Loucy (cell line): ENCODE data around the gene RPS6KA4.

Experiments
- H2AFZ ChIP-seq: fragments of 200-600 bp; sonication (generic); 2 replicates; pipeline ENCODE4 v1.6.0; 2016; ENCODE audit warnings: antibody characterized with exemption, mild to moderate bottlenecking, low read length, moderate library complexity
- H3F3A ChIP-seq: fragments of 200-600 bp; 2 replicates; pipeline ENCODE4 v1.6.0; 2016; ENCODE audit warnings: antibody characterized with exemption, low read depth, mild to moderate bottlenecking
- H3K27me3 ChIP-seq: fragments of 200-600 bp; sonication (generic); 2 replicates; pipeline ENCODE4 v1.6.1; 2014; ENCODE audit warnings: low read length, mild to moderate bottlenecking; ENCODE audit not compliant: insufficient read depth, poor library complexity, severe bottlenecking
- H3K36me3 ChIP-seq: fragments of 200-600 bp; sonication (generic); 2 replicates; pipeline ENCODE4 v1.6.1; 2016; ENCODE audit warnings: low read length; ENCODE audit not compliant: insufficient read depth
- H3K4me1 ChIP-seq: fragments of 200-600 bp; sonication (generic); 2 replicates; pipeline ENCODE4 v1.5.1; 2014; ENCODE audit warnings: low read length, mild to moderate bottlenecking; ENCODE audit not compliant: insufficient read depth, poor library complexity, severe bottlenecking
- H3K4me2 ChIP-seq: fragments of 200-600 bp; sonication (generic); 2 replicates; pipeline ENCODE4 v1.6.0; 2014; ENCODE audit warnings: antibody characterized with exemption, low read length, low read depth, mild to moderate bottlenecking; ENCODE audit not compliant: poor library complexity, severe bottlenecking
- H3K4me3 ChIP-seq: fragments of 200-600 bp; sonication (generic); 2 replicates; pipeline ENCODE4 v1.5.1; 2014; ENCODE audit warnings: low read length, mild to moderate bottlenecking, mixed read lengths; ENCODE audit not compliant: poor library complexity, severe bottlenecking
- H3K79me2 ChIP-seq: fragments of 200-600 bp; sonication (generic); 2 replicates; pipeline ENCODE4 v1.6.1; 2014; ENCODE audit warnings: low read length; ENCODE audit not compliant: insufficient read depth
- H3K9ac ChIP-seq: fragments of 200-600 bp; sonication (generic); 2 replicates; pipeline ENCODE4 v1.6.0; 2014; ENCODE audit warnings: mild to moderate bottlenecking, low read depth, low read length, moderate library complexity; ENCODE audit not compliant: poor library complexity, severe bottlenecking
- H3K9me2 ChIP-seq: fragments of 200-600 bp; sonication (generic); replicated peaks from 2 replicates; pipeline ENCODE4 v1.6.1; 2016; ENCODE audit warnings: low read depth, low read length, mixed read lengths
- H3K9me3 ChIP-seq: fragments of 200-600 bp; sonication (generic); 2 replicates; pipeline ENCODE4 v1.6.1; 2014; ENCODE audit warnings: mild to moderate bottlenecking, antibody characterized with exemption, low read length, low read depth; ENCODE audit not compliant: insufficient read depth
- H4K20me1 ChIP-seq: fragments of 200-600 bp; sonication (generic); 2 replicates; pipeline ENCODE4 v1.6.0; 2014; ENCODE audit warnings: antibody characterized with exemption, low read length, mild to moderate bottlenecking; ENCODE audit not compliant: insufficient read depth, poor library complexity, severe bottlenecking
- EZH2phosphoT487 ChIP-seq: fragments of 200-600 bp; IDR thresholded peaks from 2 replicates; pipeline ENCODE4 v1.6.1; 2018; ENCODE audit warnings: antibody characterized with exemption, mild to moderate bottlenecking, moderate library complexity, borderline replicate concordance
- TF ChIP-seq, protein P1 (sequence below): fragments of 200-600 bp; sonication (generic); conservative IDR thresholded peaks from 2 replicates; pipeline ENCODE4 v1.5.1; 2014; ENCODE audit warnings: mild to moderate bottlenecking, antibody characterized with exemption, low read length

Gene RPS6KA4

DNA sequence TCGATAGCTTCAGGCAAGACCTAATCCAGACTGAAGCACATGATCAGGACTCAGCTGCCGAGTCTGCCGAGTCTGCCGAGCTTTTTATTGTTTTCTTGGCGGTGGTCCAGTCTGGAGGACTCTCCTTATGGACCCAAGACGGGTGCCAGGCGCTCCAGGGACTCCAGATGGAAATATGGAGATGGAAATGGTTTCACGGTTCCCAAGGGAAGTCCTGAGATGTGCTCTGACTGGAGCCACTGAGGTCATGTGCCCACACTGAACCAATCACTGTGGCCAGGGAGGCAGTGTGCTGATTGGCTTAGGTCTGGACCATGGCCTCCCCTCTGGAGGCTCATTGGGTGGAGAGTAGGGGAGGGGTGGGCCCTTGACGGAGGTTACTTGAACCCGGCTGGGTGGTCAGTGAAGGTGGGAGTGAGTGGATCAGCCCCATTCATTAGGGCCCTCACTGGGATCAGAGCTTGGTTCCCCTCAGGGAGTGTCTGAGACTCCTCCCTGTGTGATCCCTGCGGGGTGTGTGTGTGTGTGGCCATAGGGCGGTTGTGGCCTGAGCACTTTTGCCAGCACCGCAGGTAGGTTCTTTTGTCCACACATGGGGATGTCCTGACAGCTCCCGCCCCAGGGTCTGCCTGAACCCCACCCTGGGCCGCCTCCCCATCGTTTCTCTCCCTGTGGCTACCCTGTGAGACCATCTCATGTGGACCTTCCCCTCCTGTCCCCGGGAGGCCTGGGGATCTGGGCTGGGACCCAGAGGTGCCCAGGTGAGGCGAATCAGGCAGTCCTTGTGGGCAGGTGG lies 14.0 kb downstream of the RPS6KA4 start:
- Histone ChIP-seq H3K27me3 (no peaks in the 10 kb centered on the region), H3K9me2 (no peaks in the 10 kb centered on the region), H2AFZ (no peak overlapping the region), H3K9me3 (no peaks in the 10 kb centered on the region), H3K79me2 (no peaks in the 10 kb centered on the region), H3K4me3 (no peak overlapping the region), H3F3A (no peaks in the 10 kb centered on the region), H3K9ac (no peak overlapping the region), H3K4me2 (no peak overlapping the region), H3K36me3 (no peaks in the 10 kb centered on the region), H4K20me1 (no peaks in the 10 kb centered on the region), H3K4me1 (no peaks in the 10 kb centered on the region)
- TF ChIP-seq, protein P1, sequence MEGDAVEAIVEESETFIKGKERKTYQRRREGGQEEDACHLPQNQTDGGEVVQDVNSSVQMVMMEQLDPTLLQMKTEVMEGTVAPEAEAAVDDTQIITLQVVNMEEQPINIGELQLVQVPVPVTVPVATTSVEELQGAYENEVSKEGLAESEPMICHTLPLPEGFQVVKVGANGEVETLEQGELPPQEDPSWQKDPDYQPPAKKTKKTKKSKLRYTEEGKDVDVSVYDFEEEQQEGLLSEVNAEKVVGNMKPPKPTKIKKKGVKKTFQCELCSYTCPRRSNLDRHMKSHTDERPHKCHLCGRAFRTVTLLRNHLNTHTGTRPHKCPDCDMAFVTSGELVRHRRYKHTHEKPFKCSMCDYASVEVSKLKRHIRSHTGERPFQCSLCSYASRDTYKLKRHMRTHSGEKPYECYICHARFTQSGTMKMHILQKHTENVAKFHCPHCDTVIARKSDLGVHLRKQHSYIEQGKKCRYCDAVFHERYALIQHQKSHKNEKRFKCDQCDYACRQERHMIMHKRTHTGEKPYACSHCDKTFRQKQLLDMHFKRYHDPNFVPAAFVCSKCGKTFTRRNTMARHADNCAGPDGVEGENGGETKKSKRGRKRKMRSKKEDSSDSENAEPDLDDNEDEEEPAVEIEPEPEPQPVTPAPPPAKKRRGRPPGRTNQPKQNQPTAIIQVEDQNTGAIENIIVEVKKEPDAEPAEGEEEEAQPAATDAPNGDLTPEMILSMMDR = no peak
- no peak for TF ChIP-seq EZH2phosphoT487

DNA sequence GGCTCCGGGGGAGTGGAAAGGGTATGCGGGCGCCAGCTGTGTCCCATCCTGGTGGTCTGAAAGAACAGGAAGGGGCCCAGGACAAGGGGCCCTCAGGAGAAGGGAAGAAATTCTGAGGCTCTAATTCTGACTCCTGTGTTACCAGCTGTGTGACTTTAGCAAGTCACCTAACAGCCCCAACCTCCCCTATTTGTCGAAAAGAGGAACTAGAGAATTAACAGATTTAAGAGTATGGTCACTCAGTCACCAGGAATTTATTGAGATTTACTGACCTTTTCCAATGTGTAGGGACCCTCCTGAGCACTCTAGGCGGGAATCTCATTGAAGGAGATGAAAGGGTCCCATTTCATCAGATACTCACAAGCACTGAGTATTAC lies 14.6 kb downstream of the RPS6KA4 start:
- no peaks in the 10 kb centered on the region for H3K36me3 ChIP-seq
- H4K20me1 ChIP-seq = no peaks in the 10 kb centered on the region
- H3K4me1 ChIP-seq = no peaks in the 10 kb centered on the region
- no peaks in the 10 kb centered on the region for H3K9me2 ChIP-seq
- H3K4me2 ChIP-seq = no peak overlapping the region
- no peaks in the 10 kb centered on the region for H3K27me3 ChIP-seq
- no peaks in the 10 kb centered on the region for H3F3A ChIP-seq
- H2AFZ ChIP-seq = no peak overlapping the region
- H3K9me3 ChIP-seq = no peaks in the 10 kb centered on the region
- H3K4me3 ChIP-seq = no peak overlapping the region
- H3K9ac ChIP-seq = no peak overlapping the region
- no peak for TF ChIP-seq EZH2phosphoT487
- H3K79me2 ChIP-seq = no peaks in the 10 kb centered on the region

DNA sequence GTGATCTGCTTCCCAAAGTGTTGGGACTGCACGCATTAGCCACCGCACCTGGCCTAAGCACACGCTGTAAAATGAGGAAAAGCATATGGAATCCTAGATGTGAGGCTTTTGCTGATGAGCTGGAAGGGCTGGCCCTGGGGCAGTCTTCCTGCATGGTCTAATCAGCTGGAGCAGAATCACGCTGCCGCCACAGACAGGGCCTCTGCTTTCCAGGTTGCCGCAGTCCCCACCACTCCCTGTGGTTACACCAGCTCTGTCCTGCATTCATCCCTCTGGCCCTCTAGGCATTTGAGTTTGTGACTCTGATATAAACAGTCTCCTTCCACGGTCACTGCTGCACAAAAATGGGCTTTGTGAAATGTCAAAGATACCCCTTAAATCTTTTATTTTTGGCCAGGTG lies 17.1 kb downstream of the RPS6KA4 start:
- no peak overlapping the region for H3K4me2 ChIP-seq
- H4K20me1 ChIP-seq = no peaks in the 10 kb centered on the region
- TF ChIP-seq, protein P1 = no peak
- no peak for TF ChIP-seq EZH2phosphoT487
- H3K4me1 ChIP-seq = no peaks in the 10 kb centered on the region
- H2AFZ ChIP-seq = no peak overlapping the region
- no peaks in the 10 kb centered on the region for H3K36me3 ChIP-seq
- no peak overlapping the region for H3K9ac ChIP-seq
- no peaks in the 10 kb centered on the region for H3K9me3 ChIP-seq
- no peaks in the 10 kb centered on the region for H3K9me2 ChIP-seq
- no peaks in the 10 kb centered on the region for H3F3A ChIP-seq
- no peak overlapping the region for H3K4me3 ChIP-seq
- H3K79me2 ChIP-seq = no peaks in the 10 kb centered on the region
- no peaks in the 10 kb centered on the region for H3K27me3 ChIP-seq
